Measurements from ENCODE around the gene RIPOR3. TPM values are rescaled to one million over a fixed set of nuclear protein-coding genes. Genes with fewer than 3 reads are reported as not detected.

RIPOR3 gene
- polyA plus RNA-seq, 1 of the 3 experiments (the other 2 are of a cell fraction), result 1.2 TPM

- Histone ChIP-seq H3K4me3 (ENCODE audit: low read depth in 2 of 2, low read length in 1 of 2) (no peak overlapping the region), H3K36me3 (replicated peaks in 1 of 2; ENCODE audit: control insufficient read depth in 1 of 2, insufficient read depth in 2 of 2, low read length in 1 of 2) (peaks cover 2 to 13% of the 10 kb centered on the region in 2 experiments), H3K9me2 (no peaks in the 10 kb centered on the region), H4K20me1 (ENCODE audit: insufficient read depth) (peaks cover 14% of the 10 kb centered on the region), H3F3A (replicated peaks; ENCODE audit: insufficient read depth) (peaks cover 20% of the 10 kb centered on the region), H3K79me2 (ENCODE audit: insufficient read depth) (peaks cover 93% of the 10 kb centered on the region), H3K27me3 (ENCODE audit: insufficient read depth) (no peaks in the 10 kb centered on the region), H3K4me1 (ENCODE audit: control insufficient read depth in 1 of 2, insufficient read depth in 2 of 2, low read depth in 1 of 2, low read length in 1 of 2) (peaks cover 4 to 16% of the 10 kb centered on the region in 2 experiments), H3K4me2 (no peak overlapping the region), H3K9me3 (no peaks in the 10 kb centered on the region), H3K9ac (no peak overlapping the region), H3K27ac (ENCODE audit: low read depth in 2 of 2, low read length in 1 of 2) (no peak overlapping the region), H2AFZ (ENCODE audit: low read depth) (no peak overlapping the region)
- no peak for TF ChIP-seq GATA2 (CRISPR knock-in tag; IDR thresholded peaks at IDR 0.05)
- TF ChIP-seq SMC3 (IDR thresholded peaks at IDR 0.05; ENCODE audit: low read depth, low read length), result no peak
- WGBS (ENCODE audit: low lambda C conversion rate), result 100% methylated on average over 5 of the region's 5 CpGs
- DNase-seq, result no peak
- ChIA-PET POLR2A (no interaction called here), CTCF (no interaction called here)
Observed at GRCh38 chr20:50545126-50545525, 146.2 kb downstream of the RIPOR3 start.

- CTCF ChIA-PET, result no interaction called here
- no peak overlapping the region for H3K27ac ChIP-seq (ENCODE audit: low read depth in 2 of 2, low read length in 1 of 2)
Observed at GRCh38 chr20:50543326-50543725, 148.0 kb downstream of the RIPOR3 start.

More at GRCh38 chr20:50543326-50543725, 148.0 kb downstream of the RIPOR3 start:
- Histone ChIP-seq H3K9me3 (no peaks in the 10 kb centered on the region), H3K4me3 (ENCODE audit: low read depth in 2 of 2, low read length in 1 of 2) (no peak overlapping the region), H3K9ac (no peak overlapping the region), H3K36me3 (replicated peaks in 1 of 2; ENCODE audit: control insufficient read depth in 1 of 2, insufficient read depth in 2 of 2, low read length in 1 of 2) (peaks cover 0 to 6% of the 10 kb centered on the region in 2 experiments), H3K27me3 (ENCODE audit: insufficient read depth) (no peaks in the 10 kb centered on the region), H3K4me2 (no peak overlapping the region), H4K20me1 (ENCODE audit: insufficient read depth) (peaks cover 14% of the 10 kb centered on the region), H2AFZ (ENCODE audit: low read depth) (no peak overlapping the region), H3K9me2 (no peaks in the 10 kb centered on the region), H3F3A (replicated peaks; ENCODE audit: insufficient read depth) (peaks cover 28% of the 10 kb centered on the region), H3K79me2 (ENCODE audit: insufficient read depth) (peaks cover 96% of the 10 kb centered on the region), H3K4me1 (ENCODE audit: control insufficient read depth in 1 of 2, insufficient read depth in 2 of 2, low read depth in 1 of 2, low read length in 1 of 2) (peaks cover 4 to 16% of the 10 kb centered on the region in 2 experiments)
- DNase-seq, result no peak
- POLR2A ChIA-PET, result no interaction called here
- TF ChIP-seq JUND (IDR thresholded peaks at IDR 0.05) (no peak), MAX (IDR thresholded peaks at IDR 0.05; ENCODE audit: low read depth) (no peak), FOXM1 (IDR thresholded peaks at IDR 0.05; ENCODE audit: low read depth) (no peak), TAF1 (IDR thresholded peaks at IDR 0.05; ENCODE audit: borderline replicate concordance, low read depth, low read length) (no peak), CTCF (IDR thresholded peaks at IDR 0.05) (no peak), TEAD4 (IDR thresholded peaks at IDR 0.05; ENCODE audit: borderline replicate concordance, insufficient read depth) (no peak), FOSL2 (IDR thresholded peaks at IDR 0.05; ENCODE audit: borderline replicate concordance, low read depth) (no peak), CHD2 (IDR thresholded peaks at IDR 0.05; ENCODE audit: low read length, partially characterized antibody) (no peak), MEF2A (IDR thresholded peaks at IDR 0.05; ENCODE audit: borderline replicate concordance, low read depth) (no peak), SMC3 (IDR thresholded peaks at IDR 0.05; ENCODE audit: low read depth, low read length) (no peak), RXRA (IDR thresholded peaks at IDR 0.05; ENCODE audit: borderline replicate concordance, low read depth) (no peak), RFX5 (IDR thresholded peaks at IDR 0.05; ENCODE audit: low read length) (no peak), GATA2 (CRISPR knock-in tag; IDR thresholded peaks at IDR 0.05) (no peak), REST (IDR thresholded peaks at IDR 0.05; ENCODE audit: low read depth, low read length) (no peak), USF2 (IDR thresholded peaks at IDR 0.05; ENCODE audit: borderline replicate concordance, low read depth, low read length) (no peak), NFIC (IDR thresholded peaks at IDR 0.05; ENCODE audit: borderline replicate concordance) (no peak), YY1 (IDR thresholded peaks at IDR 0.05; ENCODE audit: low read depth) (no peak), USF1 (IDR thresholded peaks at IDR 0.05; ENCODE audit: borderline replicate concordance, low read depth) (no peak)
- WGBS (ENCODE audit: low lambda C conversion rate), result 96% methylated on average over 5 of the region's 5 CpGs

All from SK-N-SH (cell line).